ENCODE data around the gene LDB2. TPM values are rescaled to one million over a fixed set of nuclear protein-coding genes. Genes with fewer than 3 reads are reported as not detected.

LDB2 gene
- total RNA-seq, 2 experiments from 2014 or later = not detected

- CTCF ChIA-PET = no interaction called here
- POLR2A ChIA-PET = no interaction called here
Observed at GRCh38 chr4:16812041-16812440, 86.4 kb downstream of the LDB2 start.

- POLR2A ChIA-PET = no interaction called here
- CTCF ChIA-PET = no interaction called here
Observed at GRCh38 chr4:16809943-16810342, 88.5 kb downstream of the LDB2 start.

- ChIA-PET CTCF (no interaction called here), POLR2A (no interaction called here)
Observed at GRCh38 chr4:16809064-16809463, 89.4 kb downstream of the LDB2 start.

GRCh38 chr4:16807355-16807754 lies 91.1 kb downstream of the LDB2 start:
- CTCF ChIA-PET = interaction anchor here (0.9 kb wide), 1 partner anchor 109 kb away, joined by 3 read pairs; no protein-coding TSS in a partner anchor
- POLR2A ChIA-PET = no interaction called here

- ChIA-PET POLR2A (no interaction called here), CTCF (interaction anchor here (0.7 kb wide), 1 partner anchor 10 kb away, joined by 3 read pairs; no protein-coding TSS in a partner anchor)
Observed at GRCh38 chr4:16804581-16804980, 93.9 kb downstream of the LDB2 start.

GRCh38 chr4:16802044-16802443 lies 96.4 kb downstream of the LDB2 start:
- ChIA-PET CTCF (no interaction called here), POLR2A (no interaction called here)

GRCh38 chr4:16801356-16801755 lies 97.1 kb downstream of the LDB2 start:
- ChIA-PET POLR2A (no interaction called here), CTCF (no interaction called here)

GRCh38 chr4:16794816-16795445 lies 103.5 kb downstream of the LDB2 start:
- ChIA-PET POLR2A (no interaction called here), CTCF (interaction anchor here (1.1 to 2.0 kb wide), 2 partner anchors 9 to 122 kb away, joined by 3 to 5 read pairs; no protein-coding TSS in a partner anchor)

GRCh38 chr4:16791460-16791859 lies 107.0 kb downstream of the LDB2 start:
- ChIA-PET POLR2A (no interaction called here), CTCF (interaction anchor here (0.6 kb wide), 1 partner anchor 651 kb away, joined by 3 read pairs; no protein-coding TSS in a partner anchor)

- ChIA-PET CTCF (no interaction called here), POLR2A (no interaction called here)
Observed at GRCh38 chr4:16790508-16790907, 107.9 kb downstream of the LDB2 start.

GRCh38 chr4:16788868-16789267 lies 109.6 kb downstream of the LDB2 start:
- ChIA-PET POLR2A (no interaction called here), CTCF (no interaction called here)

GRCh38 chr4:16785793-16786527 lies 112.5 kb downstream of the LDB2 start:
- CTCF ChIA-PET = no interaction called here
- POLR2A ChIA-PET = no interaction called here

GRCh38 chr4:16783119-16783518 lies 115.3 kb downstream of the LDB2 start:
- CTCF ChIA-PET = no interaction called here
- POLR2A ChIA-PET = no interaction called here

- POLR2A ChIA-PET = interaction anchor here (0.6 kb wide), 1 partner anchor 14 kb away, joined by 3 read pairs; no protein-coding TSS in a partner anchor
Observed at GRCh38 chr4:16779028-16779675, 119.3 kb downstream of the LDB2 start.

GRCh38 chr4:16777726-16778125 lies 120.7 kb downstream of the LDB2 start:
- ChIA-PET POLR2A (no interaction called here), CTCF (interaction anchor here (0.6 kb wide), 1 partner anchor 15 kb away, joined by 3 read pairs; no protein-coding TSS in a partner anchor)

More at GRCh38 chr4:16779028-16779675, 119.3 kb downstream of the LDB2 start:
- CTCF ChIA-PET = no interaction called here

GRCh38 chr4:16775411-16776154 lies 122.9 kb downstream of the LDB2 start:
- ChIA-PET POLR2A (no interaction called here), CTCF (no interaction called here)

- ChIA-PET CTCF (no interaction called here), POLR2A (no interaction called here)
Observed at GRCh38 chr4:16772366-16772850, 126.0 kb downstream of the LDB2 start.

- ChIA-PET POLR2A (no interaction called here), CTCF (no interaction called here)
Observed at GRCh38 chr4:16770710-16771285, 127.6 kb downstream of the LDB2 start.

- ChIA-PET POLR2A (no interaction called here), CTCF (no interaction called here)
Observed at GRCh38 chr4:16767861-16768260, 130.6 kb downstream of the LDB2 start.

- ChIA-PET CTCF (no interaction called here), POLR2A (no interaction called here)
Observed at GRCh38 chr4:16767251-16767650, 131.2 kb downstream of the LDB2 start.
